ENCODE measurements around the gene DHRSX. TPM values are rescaled to one million over a fixed set of nuclear protein-coding genes. Genes with fewer than 3 reads are reported as not detected.
"Not testable (repeated sequence)": the region's sequence is repeated elsewhere in the genome, so short reads cannot be mapped to it uniquely, and the experiment has no call there.

DHRSX gene
- total RNA-seq, 4 donors from 2014 or later: 4.4 to 23.8 (median 11.3) TPM

DNA sequence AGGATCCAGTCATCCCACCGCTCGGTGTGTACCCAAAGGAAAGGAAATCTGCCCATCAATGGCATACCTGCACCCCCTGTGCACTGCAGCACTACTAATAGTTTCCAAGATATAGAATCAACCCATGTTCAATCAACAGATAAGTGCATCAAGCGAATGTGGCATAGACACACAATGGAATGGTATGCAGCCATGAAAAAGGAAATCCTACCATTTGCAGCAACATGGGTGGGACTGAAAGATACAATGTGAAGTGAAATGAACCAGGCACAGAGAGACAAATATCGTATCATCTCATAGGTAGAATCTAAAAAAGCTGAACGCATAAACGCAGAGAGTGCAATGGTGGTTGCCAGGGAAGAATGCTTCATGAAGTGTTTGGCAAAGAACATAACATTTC lies 42.5 kb downstream of the DHRSX start:
- intact Hi-C loops (cut with DNase I; ENCODE audit: low total_unique reads): no loop called here
- H3K4me1 ChIP-seq: no peaks in the 10 kb centered on the region
- no peaks in the 10 kb centered on the region for H3K36me3 ChIP-seq
- TF ChIP-seq POLR2A (IDR thresholded peaks at IDR 0.05): no peak
- TF ChIP-seq, protein P1, sequence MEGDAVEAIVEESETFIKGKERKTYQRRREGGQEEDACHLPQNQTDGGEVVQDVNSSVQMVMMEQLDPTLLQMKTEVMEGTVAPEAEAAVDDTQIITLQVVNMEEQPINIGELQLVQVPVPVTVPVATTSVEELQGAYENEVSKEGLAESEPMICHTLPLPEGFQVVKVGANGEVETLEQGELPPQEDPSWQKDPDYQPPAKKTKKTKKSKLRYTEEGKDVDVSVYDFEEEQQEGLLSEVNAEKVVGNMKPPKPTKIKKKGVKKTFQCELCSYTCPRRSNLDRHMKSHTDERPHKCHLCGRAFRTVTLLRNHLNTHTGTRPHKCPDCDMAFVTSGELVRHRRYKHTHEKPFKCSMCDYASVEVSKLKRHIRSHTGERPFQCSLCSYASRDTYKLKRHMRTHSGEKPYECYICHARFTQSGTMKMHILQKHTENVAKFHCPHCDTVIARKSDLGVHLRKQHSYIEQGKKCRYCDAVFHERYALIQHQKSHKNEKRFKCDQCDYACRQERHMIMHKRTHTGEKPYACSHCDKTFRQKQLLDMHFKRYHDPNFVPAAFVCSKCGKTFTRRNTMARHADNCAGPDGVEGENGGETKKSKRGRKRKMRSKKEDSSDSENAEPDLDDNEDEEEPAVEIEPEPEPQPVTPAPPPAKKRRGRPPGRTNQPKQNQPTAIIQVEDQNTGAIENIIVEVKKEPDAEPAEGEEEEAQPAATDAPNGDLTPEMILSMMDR (IDR thresholded peaks at IDR 0.05): no peak
- no peak overlapping the region for H3K4me3 ChIP-seq
- no peak overlapping the region for H3K27ac ChIP-seq
- H3K27me3 ChIP-seq: no peaks in the 10 kb centered on the region
- DNase-seq: no peak
- H3K9me3 ChIP-seq: no peaks in the 10 kb centered on the region

DNA sequence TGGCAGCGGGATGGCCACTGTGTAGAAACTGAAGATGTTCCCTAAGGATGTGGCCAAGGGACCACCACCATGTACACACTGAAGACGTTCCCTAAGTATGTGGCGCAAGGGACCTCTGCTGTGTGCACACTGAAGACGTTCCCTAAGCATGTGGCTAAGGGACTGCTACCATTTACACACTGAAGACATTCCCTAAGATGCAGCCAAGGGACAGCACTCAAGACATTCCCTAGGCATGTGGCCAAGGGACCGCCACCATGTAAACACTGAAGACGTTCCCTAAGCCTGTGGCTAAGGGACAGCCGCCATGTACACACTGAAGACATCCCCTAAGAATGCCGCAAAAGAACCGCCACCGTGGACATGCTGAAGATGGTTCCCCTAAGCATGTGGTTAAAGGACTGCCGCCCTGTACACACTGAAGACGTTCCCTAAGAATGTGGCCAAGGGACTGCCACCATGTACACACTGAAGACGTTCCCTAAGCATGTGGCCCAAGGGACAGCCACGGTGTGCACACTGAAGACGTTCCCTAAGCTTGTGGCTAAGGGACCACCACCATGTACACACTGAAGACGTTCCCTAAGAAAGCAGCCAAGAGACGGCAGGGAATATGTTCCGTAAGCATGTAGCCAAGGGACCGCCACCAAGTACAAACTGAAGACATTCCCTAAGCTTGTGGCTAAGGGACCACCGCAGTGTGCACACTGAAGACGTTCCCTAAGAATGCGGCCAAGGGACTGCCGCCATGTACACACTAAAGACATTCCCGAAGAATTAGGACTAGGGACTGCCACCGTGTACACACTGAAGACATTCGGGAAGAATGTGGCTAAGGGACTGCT lies 43.3 kb downstream of the DHRSX start:
- H3K36me3 ChIP-seq: no peaks in the 10 kb centered on the region
- H3K4me1 ChIP-seq: no peaks in the 10 kb centered on the region
- H3K27ac ChIP-seq: no peak overlapping the region
- no peaks in the 10 kb centered on the region for H3K27me3 ChIP-seq
- DNase-seq: no peak
- intact Hi-C loops (cut with DNase I; ENCODE audit: low total_unique reads): no loop called here
- H3K4me3 ChIP-seq: no peak overlapping the region
- TF ChIP-seq POLR2A (IDR thresholded peaks at IDR 0.05): no peak
- TF ChIP-seq, protein P1 (IDR thresholded peaks at IDR 0.05): no peak
- H3K9me3 ChIP-seq: no peaks in the 10 kb centered on the region

DNA sequence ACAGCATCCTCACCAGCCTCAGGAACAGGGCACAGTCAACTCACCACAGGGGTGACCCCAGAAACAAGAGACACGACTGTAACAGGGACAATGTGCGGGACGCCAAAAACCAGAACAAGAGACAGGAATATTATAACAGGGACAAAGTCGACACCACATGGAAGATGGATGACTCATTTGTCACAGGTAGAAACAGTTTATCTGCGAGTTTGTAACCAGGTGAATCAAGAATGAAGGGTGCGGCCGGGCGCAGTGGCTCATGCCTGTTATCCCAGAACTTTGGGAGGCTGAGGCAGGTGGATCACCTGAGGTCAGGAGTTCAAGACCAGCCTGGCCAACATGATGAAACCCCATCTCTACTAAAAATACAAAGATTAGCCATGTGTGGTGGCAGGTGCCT lies 44.7 kb downstream of the DHRSX start:
- H3K4me1 ChIP-seq; DNase-seq; H3K27me3 ChIP-seq; H3K4me3 ChIP-seq; H3K9me3 ChIP-seq; H3K36me3 ChIP-seq; H3K27ac ChIP-seq; intact Hi-C loops (cut with DNase I; ENCODE audit: low total_unique reads): not testable (repeated sequence)

DNA sequence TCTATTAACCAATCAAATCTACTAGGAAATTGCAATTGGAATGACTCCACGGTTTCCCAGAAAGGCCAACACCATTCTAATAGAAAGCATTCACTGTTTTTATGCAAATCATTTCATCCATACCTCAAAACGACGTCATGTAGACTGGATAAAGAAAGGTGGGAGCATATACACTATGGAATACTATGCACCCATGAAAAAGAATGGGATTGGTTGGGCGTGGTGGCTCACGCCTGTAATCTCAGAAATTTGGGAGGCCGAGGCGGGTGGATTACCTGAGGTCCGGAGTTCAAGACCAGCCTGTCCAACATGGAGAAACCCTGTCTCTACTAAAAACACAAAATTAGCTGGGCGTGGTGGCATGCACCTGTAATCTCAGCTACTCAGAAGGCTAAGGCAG lies 46.2 kb downstream of the DHRSX start:
- intact Hi-C loops (cut with DNase I; ENCODE audit: low total_unique reads); H3K4me3 ChIP-seq; H3K27me3 ChIP-seq; H3K27ac ChIP-seq; H3K4me1 ChIP-seq; H3K9me3 ChIP-seq; DNase-seq; H3K36me3 ChIP-seq: not testable (repeated sequence)

DNA sequence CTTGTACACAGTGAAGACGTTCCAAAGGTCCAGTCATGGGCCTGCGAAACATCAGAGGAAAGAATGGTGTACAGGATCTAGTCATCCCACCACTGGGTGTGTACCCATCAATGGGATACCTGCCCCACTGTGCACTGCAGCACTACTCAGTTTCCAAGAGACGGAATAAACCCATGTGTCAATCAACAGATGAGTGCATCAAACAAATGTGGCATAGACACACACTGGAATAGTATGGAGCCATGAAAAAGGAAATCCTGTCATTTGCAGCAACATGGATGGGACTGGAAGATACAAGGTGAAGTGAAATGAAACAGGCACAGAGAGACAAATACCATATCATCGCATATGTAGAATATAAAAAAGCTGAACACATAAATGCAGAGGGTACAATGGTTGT lies 48.0 kb downstream of the DHRSX start:
- TF ChIP-seq, protein P1 (IDR thresholded peaks at IDR 0.05): no peak
- TF ChIP-seq POLR2A (IDR thresholded peaks at IDR 0.05): no peak
- H3K4me3 ChIP-seq: no peak overlapping the region
- intact Hi-C loops (cut with DNase I; ENCODE audit: low total_unique reads): no loop called here

DNA sequence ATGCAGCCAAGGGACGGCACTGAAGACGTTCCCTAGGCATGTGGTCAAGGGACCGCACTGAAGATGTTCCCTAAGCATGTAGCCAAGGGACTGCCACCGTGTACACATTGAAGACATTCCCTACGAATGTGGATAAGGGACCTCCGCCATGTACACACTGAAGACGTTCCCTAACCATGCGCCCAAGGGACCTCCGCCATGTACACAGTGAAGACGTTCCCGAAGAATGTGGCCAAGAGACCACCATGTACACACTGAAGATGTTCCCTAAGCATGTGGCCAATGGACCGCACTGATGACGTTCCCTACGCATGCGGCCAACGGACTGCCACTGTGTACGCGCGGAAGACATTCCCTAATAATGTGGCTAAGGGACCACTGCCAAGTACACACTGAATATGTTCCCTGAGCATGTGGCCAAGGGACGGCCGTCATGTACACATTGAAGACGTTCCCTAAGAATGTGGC lies 48.4 kb downstream of the DHRSX start:
- intact Hi-C loops (cut with DNase I; ENCODE audit: low total_unique reads): no loop called here

More for the DNA sequence above, 48.0 kb downstream of the DHRSX start:
- Histone ChIP-seq H3K27me3 (no peaks in the 10 kb centered on the region), H3K9me3 (no peaks in the 10 kb centered on the region), H3K27ac (no peak overlapping the region), H3K36me3 (no peaks in the 10 kb centered on the region), H3K4me1 (no peaks in the 10 kb centered on the region)
- DNase-seq: no peak

More for the DNA sequence above, 48.4 kb downstream of the DHRSX start:
- Histone ChIP-seq H3K27me3 (no peaks in the 10 kb centered on the region), H3K4me1 (no peaks in the 10 kb centered on the region), H3K9me3 (no peaks in the 10 kb centered on the region), H3K27ac (no peak overlapping the region), H3K36me3 (no peaks in the 10 kb centered on the region), H3K4me3 (no peak overlapping the region)
- TF ChIP-seq, protein P1 (IDR thresholded peaks at IDR 0.05): no peak
- no peak for TF ChIP-seq POLR2A (IDR thresholded peaks at IDR 0.05)
- no peak for DNase-seq
